HEK293T (cell line): ENCODE data around the gene SH3RF3.

Source experiments
- CTCF ChIA-PET: fragments of 350-600 bp; formaldehyde crosslinking; extraction: SDS; loops from one replicate; lab custom pipeline; 2021; ENCODE audit warnings: antibody characterized with exemption, inconsistent platforms; lab: Yijun Ruan, JAX
- POLR2A ChIA-PET: fragments of 350-600 bp; formaldehyde crosslinking; extraction: SDS; loops from one replicate; lab custom pipeline; 2020; ENCODE audit warnings: antibody characterized with exemption, inconsistent platforms; lab: Yijun Ruan, JAX
- DNase-seq: peaks from one replicate; pipeline ENCODE4 v3.0.0; 2012; ENCODE audit warnings: mixed read lengths; ENCODE audit errors: extremely low spot score
- ARNT ChIP-seq: fragments of 450-650 bp; IDR thresholded peaks from 2 replicates; pipeline ENCODE4 v1.6.1; 2017; ENCODE audit warnings: mild to moderate bottlenecking
- BHLHE40 ChIP-seq: fragments of 450-650 bp; IDR thresholded peaks from 2 replicates; pipeline ENCODE4 v1.6.1; 2016; ENCODE audit warnings: mild to moderate bottlenecking, moderate library complexity, borderline replicate concordance
- CTBP1 ChIP-seq: fragments of 450-650 bp; IDR thresholded peaks from 2 replicates; pipeline ENCODE4 v1.6.1; 2016; ENCODE audit warnings: borderline replicate concordance
- ELF4 ChIP-seq: fragments of 450-650 bp; IDR thresholded peaks from 2 replicates; pipeline ENCODE4 v1.6.1; 2017; ENCODE audit warnings: antibody characterized with exemption
- FOXA1 ChIP-seq: fragments of 450-650 bp; IDR thresholded peaks from 2 replicates; pipeline ENCODE4 v1.6.1; 2016; ENCODE audit warnings: mild to moderate bottlenecking
- FOXK2 ChIP-seq: fragments of 450-650 bp; IDR thresholded peaks from 2 replicates; pipeline ENCODE4 v1.6.1; 2016; ENCODE audit warnings: mild to moderate bottlenecking
- FOXM1 ChIP-seq: fragments of 450-650 bp; IDR thresholded peaks from 2 replicates; pipeline ENCODE4 v1.6.1; 2017; ENCODE audit warnings: mild to moderate bottlenecking, borderline replicate concordance
- HDGF ChIP-seq: fragments of 450-650 bp; IDR thresholded peaks from 2 replicates; pipeline ENCODE4 v1.6.1; 2017; ENCODE audit warnings: antibody characterized with exemption, borderline replicate concordance
- L3MBTL2 ChIP-seq: fragments of 450-650 bp; conservative IDR thresholded peaks from 2 replicates; pipeline ENCODE4 v1.6.1; 2016; ENCODE audit warnings: mild to moderate bottlenecking
- LEF1 ChIP-seq: fragments of 450-650 bp; IDR thresholded peaks from 2 replicates; pipeline ENCODE4 v1.6.1; 2017; ENCODE audit warnings: mild to moderate bottlenecking, borderline replicate concordance
- NFRKB ChIP-seq: fragments of 450-650 bp; IDR thresholded peaks from 2 replicates; pipeline ENCODE4 v1.6.1; 2016; ENCODE audit warnings: mild to moderate bottlenecking, moderate library complexity
- PKNOX1 ChIP-seq: fragments of 450-650 bp; IDR thresholded peaks from 2 replicates; pipeline ENCODE4 v1.6.1; 2016
- SP1 ChIP-seq: fragments of 450-650 bp; IDR thresholded peaks from 2 replicates; pipeline ENCODE4 v1.6.1; 2017
- SUZ12 ChIP-seq: fragments of 450-650 bp; IDR thresholded peaks from 2 replicates; pipeline ENCODE4 v1.6.1; 2016; ENCODE audit warnings: mild to moderate bottlenecking
- TARDBP ChIP-seq: fragments of 450-650 bp; IDR thresholded peaks from 2 replicates; pipeline ENCODE4 v1.6.1; 2016
- ZNF384 ChIP-seq: fragments of 450-650 bp; IDR thresholded peaks from 2 replicates; pipeline ENCODE4 v1.6.1; 2016

The SH3RF3 gene

GRCh38 chr2:109382226-109382895, 253.4 kb downstream of the SH3RF3 start:
- CTCF ChIA-PET, result interaction anchor here (0.8 kb wide), 1 partner anchor 138 kb away, joined by 3 read pairs; no protein-coding TSS in a partner anchor
- POLR2A ChIA-PET, result no interaction called here
- TF ChIP-seq FOXM1, result no peak
- no peak for TF ChIP-seq BHLHE40
- no peak for TF ChIP-seq L3MBTL2
- DNase-seq, result no peak

DNA sequence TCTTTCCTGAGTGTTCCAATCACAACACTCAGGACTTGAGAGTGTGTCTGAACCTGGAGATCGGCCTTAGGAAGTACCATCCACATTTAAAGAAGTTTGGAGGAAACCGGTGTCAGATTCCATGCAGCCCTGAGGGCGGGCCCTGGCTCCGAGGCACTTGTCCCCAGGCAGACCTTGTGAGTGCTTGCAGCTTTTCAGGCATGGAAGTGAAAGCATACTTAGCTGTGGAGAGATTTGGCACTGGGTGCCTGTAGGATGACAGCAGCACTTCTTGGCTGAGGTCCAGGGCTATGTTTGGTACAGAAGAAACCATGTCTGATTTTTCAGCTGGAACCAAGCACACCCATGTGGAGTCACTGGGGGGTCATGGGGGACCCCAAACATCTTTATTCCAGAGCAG, 253.9 kb downstream of the SH3RF3 start:
- TF ChIP-seq SUZ12 (no peak), LEF1 (no peak), FOXK2 (no peak), SP1 (no peak), CTBP1 (no peak), ARNT (no peak), ELF4 (no peak), BHLHE40 (no peak), ZNF384 (no peak), PKNOX1 (no peak), HDGF (no peak), FOXA1 (no peak), NFRKB (no peak), TARDBP (no peak), L3MBTL2 (no peak), FOXM1 (no peak)
- no peak for DNase-seq
- ChIA-PET POLR2A (no interaction called here), CTCF (no interaction called here)

DNA sequence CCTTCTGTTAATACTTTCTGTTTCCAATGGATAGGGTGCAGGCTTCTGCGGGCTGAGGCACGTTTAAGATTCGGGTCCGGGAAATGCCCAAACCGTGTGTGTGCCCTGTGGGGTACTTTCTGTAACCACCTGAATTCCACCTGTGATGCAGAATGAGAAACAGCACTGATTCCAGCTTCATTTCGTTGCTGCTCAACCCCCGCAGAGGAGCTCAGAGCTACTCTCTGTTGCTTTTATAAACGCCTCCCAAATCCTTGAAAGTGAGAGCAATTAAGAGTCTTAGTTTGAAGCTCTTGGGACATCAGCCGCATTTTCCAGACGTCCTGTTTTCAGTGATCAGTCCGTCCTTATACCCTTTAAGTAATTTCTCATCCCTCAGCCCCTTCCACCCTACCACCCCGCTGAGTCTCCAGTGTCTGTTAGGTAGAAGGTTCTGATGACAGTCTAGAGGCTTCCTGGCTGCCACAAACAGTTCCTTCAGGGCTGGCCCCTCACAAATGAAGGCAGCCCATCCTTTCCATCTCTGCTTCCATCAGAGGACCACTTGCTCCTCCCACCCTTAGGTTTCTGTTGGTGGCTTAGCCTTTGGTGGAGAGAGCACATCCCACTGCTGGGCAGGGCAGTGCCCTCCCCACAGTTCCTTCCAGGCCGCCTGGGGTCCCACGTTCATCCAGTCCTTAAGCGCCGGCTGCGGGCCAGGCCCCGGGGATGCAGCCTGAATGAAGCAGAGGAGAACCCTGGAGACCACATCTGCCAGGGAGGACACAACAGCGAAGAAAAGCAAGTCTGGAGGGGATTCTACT, 254.7 kb downstream of the SH3RF3 start:
- POLR2A ChIA-PET, result no interaction called here
- TF ChIP-seq FOXK2, result no peak
- no peak for TF ChIP-seq CTBP1
- TF ChIP-seq SUZ12, result no peak
- no peak for TF ChIP-seq L3MBTL2
- no peak for TF ChIP-seq ARNT
- no peak for TF ChIP-seq PKNOX1
- TF ChIP-seq TARDBP, result no peak
- no peak for TF ChIP-seq HDGF
- TF ChIP-seq SP1, result no peak
- TF ChIP-seq FOXA1, result no peak
- DNase-seq, result no peak
- CTCF ChIA-PET, result interaction anchor here (0.6 kb wide), 1 partner anchor 393 kb away, joined by 3 read pairs; no protein-coding TSS in a partner anchor

GRCh38 chr2:109384308-109385271, 255.6 kb downstream of the SH3RF3 start:
- no peak for DNase-seq
- POLR2A ChIA-PET, result no interaction called here
- no peak for TF ChIP-seq CTBP1
- TF ChIP-seq NFRKB, result no peak
- TF ChIP-seq BHLHE40, result no peak
- TF ChIP-seq PKNOX1, result no peak
- no peak for TF ChIP-seq HDGF
- no peak for TF ChIP-seq TARDBP
- no peak for TF ChIP-seq FOXK2
- no peak for TF ChIP-seq SP1
- TF ChIP-seq ELF4, result no peak
- TF ChIP-seq SUZ12, result no peak
- TF ChIP-seq ZNF384, result no peak
- TF ChIP-seq FOXA1, result no peak
- TF ChIP-seq ARNT, result no peak
- TF ChIP-seq FOXM1, result no peak
- no peak for TF ChIP-seq L3MBTL2
- CTCF ChIA-PET, result no interaction called here

DNA sequence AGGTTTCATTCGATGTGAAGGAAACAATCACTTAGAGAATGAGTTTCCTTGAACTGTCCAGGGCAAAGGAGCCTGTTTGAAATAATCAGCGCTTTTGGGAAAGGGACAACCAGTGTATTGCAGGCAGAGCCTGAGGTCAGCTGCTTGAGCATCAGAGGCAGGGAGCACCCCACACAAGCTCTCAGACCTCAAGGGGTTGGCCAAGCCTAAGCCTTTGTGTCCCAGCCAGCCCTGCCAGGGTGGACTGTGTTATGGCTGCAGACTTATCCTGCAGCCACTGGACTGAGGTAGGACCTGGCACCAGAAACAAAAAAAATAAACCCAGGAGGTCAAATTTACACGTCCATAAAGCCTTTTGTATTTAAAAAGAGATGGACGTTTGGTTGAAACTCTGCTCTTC, 256.5 kb downstream of the SH3RF3 start:
- ChIA-PET POLR2A (no interaction called here), CTCF (interaction anchor here (1.2 kb wide), 1 partner anchor 21 kb away, joined by 4 read pairs; no protein-coding TSS in a partner anchor)
- TF ChIP-seq PKNOX1, result no peak
- no peak for TF ChIP-seq NFRKB
- no peak for TF ChIP-seq SP1
- no peak for TF ChIP-seq L3MBTL2
- no peak for TF ChIP-seq ZNF384
- no peak for TF ChIP-seq BHLHE40
- TF ChIP-seq HDGF, result no peak
- DNase-seq, result no peak
